GM18520 (cell line): Measurements from ENCODE around the gene IGFLR1.

Source experiments
- ATAC-seq: cut with Tn5 transposase; IDR thresholded peaks from one replicate; pipeline ENCODE4 v1.9.1; 2021; ENCODE audit not compliant: unreplicated experiment

The IGFLR1 gene

GRCh38 chr19:35742121-35742724, at the start of gene IGFLR1:
Gene IGFLR1 (minus strand): TSS chr19:35742452. CDS start chr19:35741180, 1,272 bp downstream.
- ATAC-seq, result no peak

- ATAC-seq, result no peak
These were observed 49.6 kb upstream of the IGFLR1 start for GRCh38 chr19:35791814-35792279.

- no peak for ATAC-seq
These were observed 48.9 kb upstream of the IGFLR1 start for GRCh38 chr19:35790981-35791813.

- no peak for ATAC-seq
These were observed 48.0 kb upstream of the IGFLR1 start for GRCh38 chr19:35789978-35790944.

GRCh38 chr19:35789195-35789977, 47.1 kb upstream of the IGFLR1 start:
- no peak for ATAC-seq

- ATAC-seq, result no peak
These were observed 46.1 kb upstream of the IGFLR1 start for GRCh38 chr19:35788205-35788960.

- ATAC-seq, result no peak
These were observed 45.1 kb upstream of the IGFLR1 start for GRCh38 chr19:35787227-35787799.

- no peak for ATAC-seq
These were observed 44.3 kb upstream of the IGFLR1 start for GRCh38 chr19:35786299-35787160.

- ATAC-seq, result no peak
These were observed 43.0 kb upstream of the IGFLR1 start for GRCh38 chr19:35785339-35785627.

- no peak for ATAC-seq
These were observed 42.5 kb upstream of the IGFLR1 start for GRCh38 chr19:35784503-35785338.

- no peak for ATAC-seq
These were observed 41.5 kb upstream of the IGFLR1 start for GRCh38 chr19:35783469-35784434.

- no peak for ATAC-seq
These were observed 40.3 kb upstream of the IGFLR1 start for GRCh38 chr19:35782589-35782988.

- no peak for ATAC-seq
These were observed 39.4 kb upstream of the IGFLR1 start for GRCh38 chr19:35781650-35782049.

- ATAC-seq, result no peak
These were observed 38.5 kb upstream of the IGFLR1 start for GRCh38 chr19:35780717-35781116.

GRCh38 chr19:35780058-35780457, 37.8 kb upstream of the IGFLR1 start:
- ATAC-seq, result no peak

GRCh38 chr19:35779033-35779432, 36.8 kb upstream of the IGFLR1 start:
- no peak for ATAC-seq

GRCh38 chr19:35777961-35778360, 35.7 kb upstream of the IGFLR1 start:
- ATAC-seq, result no peak
